PC-3 (cell line): ENCODE results near the gene CCSER1.

Source experiments
- CTCF ChIP-seq: fragments of 300-600 bp; sonication (generic); conservative IDR thresholded peaks from 2 replicates; pipeline ENCODE4 v1.5.1; 2017; ENCODE audit warnings: antibody characterized with exemption, low read depth, mild to moderate bottlenecking, low read length
- EZH2 ChIP-seq: fragments of 300-600 bp; sonication (generic); IDR thresholded peaks from one replicate; pipeline ENCODE4 v1.6.1; 2017; ENCODE audit warnings: antibody characterized with exemption, mild to moderate bottlenecking, low read length; ENCODE audit not compliant: unreplicated experiment
- EZH2phosphoT487 ChIP-seq: fragments of 300-600 bp; sonication (generic); IDR thresholded peaks from 2 replicates; pipeline ENCODE4 v1.6.1; 2018; ENCODE audit warnings: mild to moderate bottlenecking, antibody characterized with exemption, low read length, borderline replicate concordance

- no peak for TF ChIP-seq CTCF
- TF ChIP-seq EZH2phosphoT487 = no peak
- no peak for TF ChIP-seq EZH2
Measured at GRCh38 chr4:91025241-91026148, 898.3 kb downstream of the CCSER1 start.
